Hypothalamus (tissue), 51 donors: Measurements from ENCODE around the gene AHDC1.

Experiments
- DNase-seq, 51 donors: peaks; one replicate each; lab custom pipeline; 2025; lab: John Stamatoyannopoulos, UW

The AHDC1 gene

DNA sequence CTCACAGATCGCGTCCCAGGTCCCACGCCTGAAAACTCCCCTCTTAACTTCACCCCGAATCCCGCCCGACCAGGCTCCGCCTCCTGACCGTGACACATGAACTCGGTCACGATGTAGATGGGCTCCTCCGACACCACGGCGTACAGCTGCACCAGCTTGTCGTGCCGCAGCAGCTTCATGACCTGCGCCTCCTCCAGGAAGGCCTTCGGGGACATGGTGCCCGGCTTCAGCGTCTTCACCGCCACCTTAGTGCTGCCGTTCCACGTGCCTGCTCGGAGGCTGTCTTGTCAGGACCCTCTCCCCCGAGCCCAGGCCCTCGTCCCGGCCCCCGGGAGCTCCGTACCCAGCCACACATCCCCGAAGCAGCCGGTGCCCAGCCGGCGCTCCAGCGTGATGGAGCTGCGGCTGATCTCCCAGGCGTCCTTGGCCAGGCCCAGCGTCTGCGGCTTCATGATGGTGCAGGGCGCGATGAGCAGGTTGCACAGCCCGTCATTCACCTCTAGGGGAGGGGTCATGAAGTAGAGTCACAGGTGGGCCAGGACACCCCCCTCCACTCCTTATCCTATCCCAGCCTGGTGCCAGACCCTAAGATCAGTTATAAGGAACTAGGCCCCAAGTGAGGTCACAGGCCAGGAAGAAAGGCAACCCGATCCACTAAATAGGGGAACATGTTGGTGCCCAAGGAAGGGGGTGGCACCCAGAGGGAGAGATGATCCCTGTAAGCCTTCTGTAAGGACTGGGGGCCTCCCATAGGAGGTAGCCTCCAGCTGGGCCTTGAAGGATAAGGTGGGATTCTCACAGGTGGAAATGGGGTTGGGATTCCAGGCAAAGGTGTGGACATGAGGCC is 11.6 kb upstream of the AHDC1 start:
- no peak for DNase-seq

DNA sequence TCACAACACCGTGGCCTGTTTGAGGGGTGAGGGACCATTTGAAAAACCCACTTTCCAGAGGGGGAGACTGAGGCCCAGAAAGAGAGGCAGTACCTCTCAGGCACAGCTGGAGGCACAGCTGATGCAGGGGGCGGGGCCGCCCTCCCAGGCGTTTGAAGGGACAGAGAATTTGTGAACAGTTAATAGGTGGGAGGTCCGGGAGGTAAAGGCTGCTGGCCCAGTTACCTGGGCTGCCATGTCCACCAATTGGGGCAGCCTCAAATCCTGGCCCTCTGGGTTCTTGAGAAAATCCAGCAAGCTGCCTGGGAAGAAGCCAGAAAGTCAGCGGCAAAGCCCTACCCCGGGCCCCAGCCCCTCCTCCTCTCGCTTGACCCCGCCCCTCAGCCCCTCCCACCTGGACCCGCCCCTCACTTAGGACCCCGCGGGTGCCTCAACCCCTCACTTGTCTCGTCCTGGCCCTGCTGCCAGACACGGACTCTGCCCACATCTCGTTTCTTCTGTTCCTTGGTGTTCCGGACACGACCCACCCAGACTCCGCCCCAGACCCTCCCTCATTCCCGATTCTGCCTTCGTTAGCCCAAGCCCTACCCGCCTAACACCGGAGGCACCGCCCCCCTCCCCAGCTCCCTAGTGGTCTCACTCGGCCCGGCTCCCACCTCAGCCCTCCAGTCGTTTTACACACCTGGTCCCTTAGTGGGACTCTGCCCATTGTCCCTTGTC is 10.8 kb upstream of the AHDC1 start:
- DNase-seq: no peak

DNA sequence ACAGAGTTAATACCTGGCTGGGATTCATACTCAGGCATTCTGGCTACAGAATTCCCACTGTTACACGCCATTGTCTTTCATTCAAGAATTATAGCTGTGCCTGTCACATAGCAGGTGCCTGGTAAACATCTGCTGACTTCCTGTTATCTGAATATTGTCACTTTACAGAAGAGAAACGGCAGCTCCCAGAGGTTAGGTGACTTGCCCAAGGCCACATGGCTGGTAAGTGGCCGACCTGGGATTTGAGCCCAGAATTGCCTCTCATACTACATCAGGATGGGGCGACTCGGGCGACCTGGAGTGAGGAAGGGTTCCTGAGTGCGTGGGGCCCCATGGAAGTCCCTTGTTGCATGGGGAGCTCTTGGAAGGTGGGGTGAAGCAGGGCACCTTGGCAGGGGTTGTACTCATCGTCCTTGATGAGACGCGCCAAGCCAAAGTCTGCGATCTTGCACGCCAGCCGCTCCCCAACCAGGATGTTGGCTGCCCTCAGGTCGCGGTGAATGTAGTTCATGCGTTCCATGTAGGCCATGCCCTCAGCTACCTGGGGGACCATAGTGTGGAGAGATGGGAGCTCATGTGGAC is 10.2 kb upstream of the AHDC1 start:
- DNase-seq: no peak

DNA sequence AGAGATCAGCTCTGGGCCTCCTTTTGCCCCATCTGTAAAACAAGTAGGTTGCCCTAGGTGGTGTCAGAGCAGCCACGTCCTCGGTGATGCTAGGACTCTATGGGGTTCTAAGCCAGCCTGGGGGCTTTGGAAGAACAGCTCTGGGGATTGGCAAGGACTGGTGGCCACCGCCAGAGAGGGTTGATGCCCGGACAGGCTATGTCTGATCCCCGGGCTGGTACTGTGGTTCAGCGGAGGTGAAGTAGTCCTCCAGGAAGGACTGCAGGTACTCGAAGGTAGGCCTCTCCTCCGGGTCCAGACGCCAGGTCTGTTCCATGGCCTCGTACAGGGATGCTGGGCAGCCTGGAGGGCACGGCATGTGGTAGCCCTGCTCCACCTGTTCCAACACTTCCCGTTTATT is 8.8 kb upstream of the AHDC1 start:
- no peak for DNase-seq

- DNase-seq: no peak
These were observed 7.5 kb upstream of the AHDC1 start for GRCh38 chr1:27611450-27611849.

GRCh38 chr1:27609618-27610240 is 5.8 kb upstream of the AHDC1 start:
- no peak for DNase-seq

DNA sequence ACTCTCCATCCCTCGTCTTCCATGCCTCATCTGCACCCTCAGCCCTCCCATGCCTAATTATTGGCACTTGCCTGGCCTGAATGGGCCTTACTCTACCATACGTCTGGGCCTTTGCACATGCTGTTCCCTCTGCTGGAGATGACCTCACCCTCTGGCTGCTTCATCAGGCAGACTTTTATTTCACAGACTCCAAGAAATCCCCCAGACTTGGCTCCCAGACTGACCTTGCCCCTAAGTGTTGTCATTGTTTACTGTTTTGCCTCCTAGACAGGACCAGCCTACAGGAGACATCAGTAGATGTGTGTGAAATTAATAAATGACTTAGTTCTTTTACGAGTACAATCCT is 5.2 kb upstream of the AHDC1 start:
- DNase-seq: no peak

- DNase-seq: no peak
These were observed 3.4 kb upstream of the AHDC1 start for GRCh38 chr1:27607239-27607804.

- DNase-seq: no peak
These were observed 2.8 kb upstream of the AHDC1 start for GRCh38 chr1:27606708-27607238.

- DNase-seq: peak in 38 of 51 donors; percentile 4 to 70 (median 41)
These were observed 2.1 kb upstream of the AHDC1 start for GRCh38 chr1:27605796-27606707.

DNA sequence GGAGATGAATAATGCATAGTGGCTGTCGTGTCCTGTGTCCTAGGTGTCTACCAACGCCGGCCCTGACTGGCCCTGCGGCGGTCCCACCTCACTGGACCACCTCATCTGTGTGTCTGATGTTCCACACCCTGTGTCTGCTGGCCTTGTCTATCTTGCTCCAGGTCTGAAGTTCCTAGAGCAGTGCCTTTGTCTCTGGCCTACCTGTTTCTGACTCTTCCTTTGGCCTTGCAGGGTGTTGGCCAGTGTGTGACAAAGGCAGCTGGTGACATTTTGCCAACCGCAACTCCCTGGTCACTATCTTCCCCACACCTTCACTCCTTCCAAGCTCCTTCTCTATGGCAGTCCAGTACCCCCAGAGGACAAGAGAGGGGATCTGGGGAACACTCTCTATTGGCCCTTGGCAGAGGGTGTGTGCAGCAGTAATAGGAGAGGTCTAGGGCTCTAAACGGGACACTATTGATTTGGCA is 1.4 kb upstream of the AHDC1 start:
- DNase-seq: no peak

- DNase-seq: no peak
These were observed 795 bp upstream of the AHDC1 start for GRCh38 chr1:27604579-27605299.

DNA sequence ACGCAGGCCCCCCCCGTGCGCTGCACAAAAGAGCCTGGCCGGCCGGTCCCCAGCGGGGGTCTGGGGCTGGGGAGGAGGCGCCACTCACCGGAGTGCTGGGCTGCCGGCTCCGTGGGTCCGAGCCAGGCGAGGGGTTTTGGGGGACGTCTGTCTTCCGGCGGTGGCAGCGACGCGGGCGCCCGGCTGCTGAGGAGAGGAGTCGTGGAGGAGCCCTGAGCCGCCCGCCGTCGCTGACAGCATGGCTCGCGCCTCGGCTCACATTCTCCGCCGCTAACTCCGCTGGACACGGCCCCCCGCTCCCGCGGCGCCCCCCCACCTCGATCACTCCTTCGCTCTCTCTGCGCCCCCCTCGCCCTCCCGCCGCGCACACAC is 649 bp downstream of the AHDC1 start:
- peak in 7 of 51 donors; percentile 17 to 69 (median 45) for DNase-seq

- peak in 32 of 51 donors; percentile 18 to 69 (median 44) for DNase-seq
These were observed 1.3 kb downstream of the AHDC1 start for GRCh38 chr1:27602462-27603308.

DNA sequence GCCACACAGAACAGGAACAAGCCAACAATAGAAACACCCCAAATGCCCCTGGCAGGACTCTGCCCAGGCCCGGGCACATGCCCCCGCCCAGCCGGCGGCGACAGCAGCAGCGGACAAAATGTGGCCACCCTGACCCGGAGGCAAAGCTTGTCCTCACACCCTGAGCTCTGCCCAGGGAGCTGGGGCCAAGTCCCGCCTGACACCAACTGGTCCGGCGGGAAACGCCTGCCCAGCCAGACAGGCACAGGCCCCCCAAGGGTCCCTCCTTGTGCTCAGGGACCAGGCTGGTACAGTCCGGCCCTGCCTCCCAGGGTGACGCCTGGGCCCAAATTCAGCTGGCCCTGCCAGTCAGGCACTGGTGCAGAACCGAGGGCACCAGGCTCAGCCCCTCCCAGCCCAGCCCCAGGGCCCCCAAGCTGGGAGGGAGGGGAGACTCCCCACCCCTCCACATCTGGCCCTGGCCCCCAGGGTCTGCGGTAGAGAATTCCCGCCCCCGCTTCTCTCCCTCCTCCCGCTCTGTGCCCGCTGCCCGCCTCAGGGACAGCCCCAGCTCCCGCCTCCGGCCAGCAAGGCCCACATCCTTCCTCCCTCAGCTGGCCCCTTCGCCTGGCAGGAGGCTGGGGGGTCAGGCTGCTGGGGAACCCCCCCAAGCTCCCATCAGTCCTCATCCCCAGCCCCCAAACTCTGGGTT is 2.0 kb downstream of the AHDC1 start:
- peak in 48 of 51 donors; percentile 35 to 84 (median 66) for DNase-seq

DNA sequence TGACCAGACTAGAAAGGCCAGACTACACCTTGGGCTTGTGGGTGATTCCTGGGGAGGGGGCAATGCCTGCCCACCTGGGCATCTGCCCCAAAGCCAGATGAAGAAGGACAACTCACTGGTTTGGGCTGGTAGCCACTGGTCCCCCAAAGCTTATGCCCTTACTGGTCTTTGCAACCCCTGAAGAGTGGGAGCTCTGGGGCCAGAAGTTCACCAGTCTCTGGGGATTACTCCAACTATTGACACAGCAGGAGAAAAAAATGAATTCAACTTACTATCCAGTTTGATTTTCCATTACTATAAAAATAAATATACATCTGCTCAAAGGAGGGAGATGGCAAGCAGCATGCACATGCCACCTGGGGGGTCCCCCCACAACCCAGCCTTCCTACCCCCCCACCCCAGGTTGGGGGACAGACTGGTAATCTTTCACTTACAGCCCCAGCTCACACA is 2.6 kb downstream of the AHDC1 start:
- no peak for DNase-seq

DNA sequence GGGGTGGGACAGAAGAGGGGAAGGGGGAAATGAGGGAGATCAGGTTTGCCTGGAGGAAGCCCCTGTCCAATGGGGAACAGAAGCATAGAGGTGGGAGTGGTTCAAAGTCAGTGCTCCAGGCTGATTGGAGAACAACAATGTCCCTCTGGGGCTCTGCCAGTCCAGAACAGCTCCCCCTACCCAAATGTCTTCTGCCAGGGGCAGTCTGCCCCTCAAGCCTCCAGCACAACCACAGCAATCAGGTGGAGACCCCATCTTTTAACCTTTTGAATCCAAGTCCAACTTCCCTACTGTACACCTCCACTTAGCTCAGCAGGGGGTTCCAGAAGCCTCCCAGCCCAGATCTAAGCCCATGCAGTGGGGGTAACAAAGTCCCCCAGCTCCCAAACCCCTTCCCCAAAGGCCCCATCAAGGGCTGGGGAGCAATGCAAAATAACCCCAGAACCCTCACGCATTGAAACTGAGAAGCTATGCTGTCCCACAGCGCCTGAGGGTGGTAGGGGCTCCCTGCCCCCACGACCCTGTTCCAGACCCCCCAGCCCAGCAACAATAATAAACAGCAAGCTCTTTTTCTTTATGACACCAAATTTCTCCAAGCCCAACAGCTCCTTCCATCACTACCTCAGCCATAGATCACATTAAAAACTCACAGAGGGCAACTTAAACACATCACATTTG is 3.3 kb downstream of the AHDC1 start:
- peak in 1 of 51 donors; percentile 16 for DNase-seq
